Measurements from ENCODE around the gene CCNI.

GRCh38 chr4:77084019-77084639 lies 8.3 kb upstream of the CCNI start:
- TF ChIP-seq EZH2phosphoT487 (IDR thresholded peaks at IDR 0.05; ENCODE audit: insufficient read depth, low read depth) (no peak), EZH2 (IDR thresholded peaks at IDR 0.05; ENCODE audit: insufficient read depth, poor library complexity, severe bottlenecking) (no peak)
